A549 (cell line): ENCODE data around the gene NEK11. TPM values are rescaled to one million over a fixed set of nuclear protein-coding genes. Genes with fewer than 3 reads are reported as not detected.
A peak's percentile ranks its signal among the peaks of the same experiment; 100 is the strongest.

ENCODE experiments used
- ATAC-seq, 2 experiments: fragments of 200-7000 bp in 1 of 2; fragments of >200 bp in 1 of 2; cut with Nextera tagmentation in 1 of 2; cut with Tn5 transposase in 1 of 2; 3 replicates each; pipeline versions ENCODE4 v1.8.0 to v1.9.1; 2018 to 2020; ENCODE audit warnings: mild to moderate bottlenecking in 1 of 2, moderate library complexity in 1 of 2
- CTCF ChIA-PET: fragments of 300-600 bp; sonication (Branson Sonifier 250); formaldehyde crosslinking; extraction: SDS; loops from one replicate; lab custom pipeline; 2021; ENCODE audit warnings: antibody characterized with exemption, inconsistent platforms; lab: Yijun Ruan, JAX
- POLR2A ChIA-PET: fragments of 350-600 bp; formaldehyde crosslinking; extraction: SDS; loops from one replicate; lab custom pipeline; 2021; ENCODE audit warnings: antibody characterized with exemption, inconsistent platforms; lab: Yijun Ruan, JAX
- DNase-seq, 2 experiments: peaks; one replicate each; pipeline versions ENCODE4 v3.0.0 to v3.0.0-alpha.2; 2011 to 2016; ENCODE audit warnings: low read depth in 1 of 2, low spot score in 1 of 2
- FAIRE-seq: peaks from 2 replicates; lab custom pipeline; 2011; peaks lifted over from hg19 to GRCh38; lab: Jason Lieb, UNC
- H3K27ac ChIP-seq, 2 experiments: fragments of >200 bp; sonication (Bioruptor Twin); formaldehyde crosslinking; 3 replicates each; pipeline ENCODE4 v1.5.1; 2016 to 2017
- H3K4me1 ChIP-seq: fragments of >200 bp; sonication (Bioruptor Twin); formaldehyde crosslinking; 3 replicates; pipeline ENCODE4 v1.6.1; 2016
- H3K4me2 ChIP-seq: fragments of >200 bp; sonication (Bioruptor Twin); formaldehyde crosslinking; 3 replicates; pipeline ENCODE4 v1.6.1; 2016
- H3K4me3 ChIP-seq: fragments of >200 bp; sonication (Bioruptor Twin); formaldehyde crosslinking; 3 replicates; pipeline ENCODE4 v1.5.1; 2016
- H3K9me3 ChIP-seq: fragments of >200 bp; sonication (Bioruptor Twin); formaldehyde crosslinking; 3 replicates; pipeline ENCODE4 v1.6.1; 2016
- CBX2 ChIP-seq: fragments of 200-600 bp; sonication (generic); IDR thresholded peaks from 2 replicates; pipeline ENCODE4 v1.6.1; 2016; ENCODE audit warnings: low read depth, mild to moderate bottlenecking, borderline replicate concordance
- CBX8 ChIP-seq: fragments of 200-600 bp; sonication (generic); IDR thresholded peaks from 2 replicates; pipeline ENCODE4 v1.6.1; 2016
- EHF ChIP-seq: fragments of 250-450 bp; sonication (Bioruptor Pico); IDR thresholded peaks from 2 replicates; pipeline ENCODE4 v1.5.0; 2020; ENCODE audit warnings: mild to moderate bottlenecking
- ESRRA ChIP-seq: fragments of 150-350 bp; IDR thresholded peaks from 2 replicates; pipeline ENCODE4 v1.6.1; 2014; ENCODE audit warnings: mild to moderate bottlenecking, low read length, borderline replicate concordance
- FOXS1 ChIP-seq: fragments of 250-450 bp; sonication (Bioruptor Pico); IDR thresholded peaks from 2 replicates; pipeline ENCODE4 v1.5.0; 2020; ENCODE audit warnings: mild to moderate bottlenecking, moderate library complexity
- GATA3 ChIP-seq: IDR thresholded peaks from 2 replicates; pipeline ENCODE4 v1.6.1; 2012; ENCODE audit warnings: borderline replicate concordance
- HEYL ChIP-seq: fragments of 250-450 bp; sonication (Bioruptor Pico); IDR thresholded peaks from 2 replicates; pipeline ENCODE4 v1.8.0; 2021; ENCODE audit warnings: mild to moderate bottlenecking, moderate library complexity
- HOXB5 ChIP-seq: fragments of 250-450 bp; sonication (Bioruptor Pico); IDR thresholded peaks from 2 replicates; pipeline ENCODE4 v1.5.0; 2020; ENCODE audit warnings: mild to moderate bottlenecking, moderate library complexity
- KDM1A ChIP-seq: fragments of 200-600 bp; sonication (generic); IDR thresholded peaks from 2 replicates; pipeline ENCODE4 v1.6.1; 2016; ENCODE audit warnings: low read depth, mild to moderate bottlenecking
- MAFK ChIP-seq: fragments of 450-650 bp; IDR thresholded peaks from 2 replicates; pipeline ENCODE4 v1.6.1; 2014; ENCODE audit not compliant: partially characterized antibody
- MAZ ChIP-seq: fragments of 150-350 bp; IDR thresholded peaks from 2 replicates; pipeline ENCODE4 v1.6.1; 2014; ENCODE audit warnings: antibody characterized with exemption, low read depth, low read length, borderline replicate concordance
- MYC ChIP-seq: IDR thresholded peaks from 2 replicates; pipeline ENCODE4 v1.6.1; 2012; ENCODE audit warnings: mild to moderate bottlenecking, inconsistent platforms, low read length, improper control_type of control experiment, borderline replicate concordance
- NPAS2 ChIP-seq: fragments of 250-450 bp; sonication (Bioruptor Pico); IDR thresholded peaks from 2 replicates; pipeline ENCODE4 v1.8.0; 2022; ENCODE audit warnings: mild to moderate bottlenecking, moderate library complexity, borderline replicate concordance
- POLR2AphosphoS2 ChIP-seq: conservative IDR thresholded peaks from 2 replicates; pipeline ENCODE4 v1.6.1; 2012; ENCODE audit warnings: low read length, improper control_type of control experiment, inconsistent platforms
- RAD21 ChIP-seq, 2 experiments: fragments of >200 bp in 1 of 2; sonication (Bioruptor Twin) in 1 of 2; formaldehyde crosslinking in 1 of 2; IDR thresholded peaks in 1 of 2; conservative IDR thresholded peaks in 1 of 2; 2 replicates in 1 of 2; 3 replicates in 1 of 2; pipeline ENCODE4 v1.6.1; 2012 to 2018; ENCODE audit warnings: inconsistent platforms in 1 of 2
- RNF2 ChIP-seq: fragments of 200-600 bp; sonication (generic); IDR thresholded peaks from 2 replicates; pipeline ENCODE4 v1.6.1; 2016; ENCODE audit warnings: low read depth, mild to moderate bottlenecking, antibody characterized with exemption, moderate library complexity, borderline replicate concordance
- SREBF2 ChIP-seq: fragments of 450-650 bp; IDR thresholded peaks from 2 replicates; pipeline ENCODE4 v1.6.1; 2014; ENCODE audit warnings: mild to moderate bottlenecking, moderate library complexity
- TP53 ChIP-seq: fragments of 250-450 bp; sonication (Bioruptor Pico); IDR thresholded peaks from 2 replicates; pipeline ENCODE4 v1.5.0; 2021; ENCODE audit warnings: mild to moderate bottlenecking, moderate library complexity
- ZC3H11A ChIP-seq: fragments of 450-650 bp; IDR thresholded peaks from 2 replicates; pipeline ENCODE4 v1.6.1; 2014; ENCODE audit warnings: antibody characterized with exemption, mild to moderate bottlenecking
- ZSCAN20 ChIP-seq: fragments of 250-450 bp; sonication (Bioruptor Pico); IDR thresholded peaks from 2 replicates; pipeline ENCODE4 v1.8.0; 2022; ENCODE audit warnings: mild to moderate bottlenecking, moderate library complexity
- WGBS: methylation state at CpG from one replicate; pipeline ENCODE4 v1.1.6; 2017; ENCODE audit errors: missing lambda C conversion rate; 5-methylcytosine and 5-hydroxymethylcytosine counted together
- polyA plus RNA-seq, 4 experiments: library from polyadenylated mRNA; depleted of rRNA in 3 of 4; stranded (reverse); fragments of >200 nt; fragmentation: RNase III in 1 of 4; extraction: RNeasy Plus Mini Kit Qiagen cat#74134 plus additional on column Dnase treatment in 1 of 4; gene quantifications; 2 replicates in 3 of 4; 3 replicates in 1 of 4; pipeline ENCODE4 v1.2.3, GENCODE V29; 2011 to 2017
- TF ChIP-seq, protein P1 (sequence below): IDR thresholded peaks from 2 replicates; pipeline ENCODE4 v1.6.1; 2012
- TF ChIP-seq, protein P2 (sequence below): IDR thresholded peaks from 2 replicates; pipeline ENCODE4 v1.6.1; 2012
- TF ChIP-seq, protein P3 (sequence below): fragments of >200 bp; sonication (Bioruptor Twin); formaldehyde crosslinking; IDR thresholded peaks from 3 replicates; pipeline ENCODE4 v1.5.1; 2016
- TF ChIP-seq, protein P4 (sequence below): fragments of 150-350 bp; IDR thresholded peaks from 2 replicates; pipeline ENCODE4 v1.6.1; 2014; ENCODE audit warnings: low read depth, mild to moderate bottlenecking, low read length

The NEK11 gene
- polyA plus RNA-seq, 2 of the 4 experiments (the other 2 are of a cell fraction) = 5.8 to 8.9 TPM

DNA sequence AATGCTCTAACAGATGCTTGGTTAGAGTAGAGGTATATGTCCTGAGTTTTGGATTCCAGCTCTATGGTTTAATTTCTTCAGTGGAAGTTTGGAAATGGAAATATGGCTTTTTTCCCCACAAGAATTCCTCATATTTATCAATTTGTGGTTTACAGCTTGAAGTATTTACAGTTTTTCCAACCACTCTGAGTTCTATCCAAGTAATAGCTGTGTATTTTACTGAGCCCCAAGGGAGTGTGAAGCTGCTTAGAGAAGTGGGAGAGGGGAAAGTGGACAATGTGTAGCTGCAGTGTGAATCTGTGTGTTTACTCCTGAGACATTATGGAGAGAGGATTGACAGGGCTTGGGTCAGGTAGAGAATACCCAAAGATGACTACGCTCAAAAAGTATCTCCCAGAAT is 54.5 kb downstream of the NEK11 start:
- CTCF ChIA-PET = no interaction called here
- H3K9me3 ChIP-seq = no peaks in the 10 kb centered on the region
- DNase-seq = no peak
- no peak overlapping the region for H3K4me2 ChIP-seq
- no peak for ATAC-seq
- H3K27ac ChIP-seq = no peak overlapping the region
- no peak for TF ChIP-seq GATA3
- no peak for TF ChIP-seq CBX8
- no peak for FAIRE-seq
- no peak overlapping the region for H3K4me3 ChIP-seq
- WGBS = 94% methylated on average over 1 of the region's 1 CpG
- no peaks in the 10 kb centered on the region for H3K4me1 ChIP-seq
- POLR2A ChIA-PET = interaction anchor here (0.6 kb wide), 1 partner anchor 109 kb away, joined by 4 read pairs; no protein-coding TSS in a partner anchor

- POLR2A ChIA-PET = no interaction called here
- WGBS = 90% methylated on average over 4 of the region's 4 CpGs
- no peak overlapping the region for H3K4me2 ChIP-seq
- CTCF ChIA-PET = no interaction called here
- no peak overlapping the region for H3K27ac ChIP-seq
- no peak for DNase-seq
- H3K4me1 ChIP-seq = no peaks in the 10 kb centered on the region
- peak; percentile 62 for TF ChIP-seq MAFK
- TF ChIP-seq, protein P1, sequence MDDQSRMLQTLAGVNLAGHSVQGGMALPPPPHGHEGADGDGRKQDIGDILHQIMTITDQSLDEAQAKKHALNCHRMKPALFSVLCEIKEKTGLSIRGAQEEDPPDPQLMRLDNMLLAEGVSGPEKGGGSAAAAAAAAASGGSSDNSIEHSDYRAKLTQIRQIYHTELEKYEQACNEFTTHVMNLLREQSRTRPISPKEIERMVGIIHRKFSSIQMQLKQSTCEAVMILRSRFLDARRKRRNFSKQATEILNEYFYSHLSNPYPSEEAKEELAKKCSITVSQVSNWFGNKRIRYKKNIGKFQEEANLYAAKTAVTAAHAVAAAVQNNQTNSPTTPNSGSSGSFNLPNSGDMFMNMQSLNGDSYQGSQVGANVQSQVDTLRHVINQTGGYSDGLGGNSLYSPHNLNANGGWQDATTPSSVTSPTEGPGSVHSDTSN = no peak
- no peak overlapping the region for H3K4me3 ChIP-seq
- no peaks in the 10 kb centered on the region for H3K9me3 ChIP-seq
- ATAC-seq = no peak
- FAIRE-seq = no peak
These were observed 55.6 kb downstream of the NEK11 start for GRCh38 chr3:131082246-131082645.

- TF ChIP-seq, protein P1 = no peak
- TF ChIP-seq KDM1A = no peak
- no peak for TF ChIP-seq RAD21 (conservative IDR thresholded peaks at IDR 0.05 in 1 of 2, IDR thresholded peaks at IDR 0.05 in 1 of 2)
- TF ChIP-seq, protein P2, sequence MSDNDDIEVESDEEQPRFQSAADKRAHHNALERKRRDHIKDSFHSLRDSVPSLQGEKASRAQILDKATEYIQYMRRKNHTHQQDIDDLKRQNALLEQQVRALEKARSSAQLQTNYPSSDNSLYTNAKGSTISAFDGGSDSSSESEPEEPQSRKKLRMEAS = no peak
- no peak for TF ChIP-seq MAZ
- no peak for TF ChIP-seq HEYL (CRISPR knock-in tag)
- Histone ChIP-seq H3K4me3 (no peak overlapping the region), H3K4me2 (no peak overlapping the region), H3K27ac (no peak overlapping the region), H3K9me3 (no peaks in the 10 kb centered on the region), H3K4me1 (no peaks in the 10 kb centered on the region)
- no peak for FAIRE-seq
- ChIA-PET CTCF (no interaction called here), POLR2A (no interaction called here)
- no peak for DNase-seq
- no peak for ATAC-seq
- 79% methylated on average over 4 of the region's 5 CpGs for WGBS
These were observed 56.5 kb downstream of the NEK11 start for GRCh38 chr3:131082871-131083863.

GRCh38 chr3:131091768-131092167 is 65.1 kb downstream of the NEK11 start:
- FAIRE-seq (no peak), ATAC-seq (no peak), DNase-seq (peak in 1 of 2 experiments; percentile 42)
- WGBS = 73% methylated on average over 3 of the region's 3 CpGs
- ChIA-PET CTCF (no interaction called here), POLR2A (no interaction called here)
- Histone ChIP-seq H3K4me2 (no peak overlapping the region), H3K4me3 (no peak overlapping the region), H3K27ac (no peak overlapping the region), H3K9me3 (no peaks in the 10 kb centered on the region), H3K4me1 (no peaks in the 10 kb centered on the region)
- TF ChIP-seq TP53 (CRISPR knock-in tag) = no peak
- TF ChIP-seq RNF2 = no peak
- no peak for TF ChIP-seq POLR2AphosphoS2
- TF ChIP-seq FOXS1 (CRISPR knock-in tag) = no peak
- no peak for TF ChIP-seq SREBF2
- TF ChIP-seq CBX2 = no peak
- no peak for TF ChIP-seq NPAS2
- no peak for TF ChIP-seq CBX8
- TF ChIP-seq MYC = no peak
- TF ChIP-seq ESRRA = no peak
- TF ChIP-seq EHF = no peak
- TF ChIP-seq, protein P3, sequence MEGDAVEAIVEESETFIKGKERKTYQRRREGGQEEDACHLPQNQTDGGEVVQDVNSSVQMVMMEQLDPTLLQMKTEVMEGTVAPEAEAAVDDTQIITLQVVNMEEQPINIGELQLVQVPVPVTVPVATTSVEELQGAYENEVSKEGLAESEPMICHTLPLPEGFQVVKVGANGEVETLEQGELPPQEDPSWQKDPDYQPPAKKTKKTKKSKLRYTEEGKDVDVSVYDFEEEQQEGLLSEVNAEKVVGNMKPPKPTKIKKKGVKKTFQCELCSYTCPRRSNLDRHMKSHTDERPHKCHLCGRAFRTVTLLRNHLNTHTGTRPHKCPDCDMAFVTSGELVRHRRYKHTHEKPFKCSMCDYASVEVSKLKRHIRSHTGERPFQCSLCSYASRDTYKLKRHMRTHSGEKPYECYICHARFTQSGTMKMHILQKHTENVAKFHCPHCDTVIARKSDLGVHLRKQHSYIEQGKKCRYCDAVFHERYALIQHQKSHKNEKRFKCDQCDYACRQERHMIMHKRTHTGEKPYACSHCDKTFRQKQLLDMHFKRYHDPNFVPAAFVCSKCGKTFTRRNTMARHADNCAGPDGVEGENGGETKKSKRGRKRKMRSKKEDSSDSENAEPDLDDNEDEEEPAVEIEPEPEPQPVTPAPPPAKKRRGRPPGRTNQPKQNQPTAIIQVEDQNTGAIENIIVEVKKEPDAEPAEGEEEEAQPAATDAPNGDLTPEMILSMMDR = no peak
- TF ChIP-seq HEYL (CRISPR knock-in tag) = no peak
- TF ChIP-seq ZSCAN20 (CRISPR knock-in tag) = no peak
- TF ChIP-seq HOXB5 (CRISPR knock-in tag) = no peak
- TF ChIP-seq, protein P4, sequence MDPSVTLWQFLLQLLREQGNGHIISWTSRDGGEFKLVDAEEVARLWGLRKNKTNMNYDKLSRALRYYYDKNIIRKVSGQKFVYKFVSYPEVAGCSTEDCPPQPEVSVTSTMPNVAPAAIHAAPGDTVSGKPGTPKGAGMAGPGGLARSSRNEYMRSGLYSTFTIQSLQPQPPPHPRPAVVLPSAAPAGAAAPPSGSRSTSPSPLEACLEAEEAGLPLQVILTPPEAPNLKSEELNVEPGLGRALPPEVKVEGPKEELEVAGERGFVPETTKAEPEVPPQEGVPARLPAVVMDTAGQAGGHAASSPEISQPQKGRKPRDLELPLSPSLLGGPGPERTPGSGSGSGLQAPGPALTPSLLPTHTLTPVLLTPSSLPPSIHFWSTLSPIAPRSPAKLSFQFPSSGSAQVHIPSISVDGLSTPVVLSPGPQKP = no peak
- no peak for TF ChIP-seq ZC3H11A
